ENCODE results near the gene DNAH10. TPM values are rescaled to one million over a fixed set of nuclear protein-coding genes. Genes with fewer than 3 reads are reported as not detected.

Gene DNAH10
- total RNA-seq, 1 experiment from 2014 or later = 0.17 TPM

DNA sequence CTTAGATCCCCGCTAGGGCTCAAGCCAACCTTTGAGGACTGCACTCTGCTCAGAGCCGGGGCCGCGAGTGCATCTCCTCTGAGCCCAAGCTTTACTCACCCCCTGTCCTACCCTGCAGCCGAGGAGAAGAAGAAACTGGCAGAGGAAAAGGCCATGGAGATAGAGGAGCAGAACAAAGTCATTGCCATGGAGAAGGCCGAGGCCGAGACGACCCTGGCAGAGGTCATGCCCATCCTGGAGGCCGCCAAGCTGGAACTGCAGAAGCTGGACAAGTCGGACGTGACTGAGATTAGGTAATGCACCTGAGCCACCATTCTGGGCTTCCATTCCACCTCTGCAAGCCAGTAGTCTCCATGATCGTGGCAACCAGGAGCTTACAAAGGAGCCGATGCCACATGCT is 140.7 kb downstream of the DNAH10 start:
- Histone ChIP-seq H3K27ac (ENCODE audit: insufficient read length, low read depth, low read length) (no peak overlapping the region), H3K9me3 (ENCODE audit: control insufficient read depth, low read depth, low read length) (no peaks in the 10 kb centered on the region), H4K5ac (ENCODE audit: insufficient read length, low read depth, low read length) (no peak overlapping the region), H3K14ac (ENCODE audit: insufficient read depth, low read length) (no peak overlapping the region), H3K4me1 (ENCODE audit: insufficient read depth, low read length) (no peaks in the 10 kb centered on the region), H3K4ac (ENCODE audit: low read depth, low read length) (no peak overlapping the region), H2BK12ac (ENCODE audit: insufficient read length, low read depth, low read length) (no peak overlapping the region), H2BK120ac (ENCODE audit: low read depth, low read length, poor library complexity, severe bottlenecking) (no peak overlapping the region), H4K91ac (ENCODE audit: insufficient read length, low read depth, low read length) (no peak overlapping the region), H2BK15ac (ENCODE audit: low read depth, low read length) (no peak overlapping the region), H3K79me1 (ENCODE audit: insufficient read depth, low read depth, low read length, poor library complexity, severe bottlenecking) (no peaks in the 10 kb centered on the region), H3K79me2 (ENCODE audit: insufficient read depth, low read length) (no peaks in the 10 kb centered on the region), H2AFZ (ENCODE audit: low read length) (no peak overlapping the region), H3K56ac (ENCODE audit: insufficient read length, low read depth, low read length) (no peak overlapping the region), H2BK20ac (ENCODE audit: low read depth, low read length, poor library complexity, severe bottlenecking) (no peak overlapping the region), H2BK5ac (ENCODE audit: insufficient read length, low read length) (no peak overlapping the region), H3K23ac (ENCODE audit: insufficient read length, low read depth, low read length) (no peak overlapping the region), H3K9ac (ENCODE audit: extremely low read depth, insufficient read length, low read length) (no peak overlapping the region), H3K4me2 (ENCODE audit: insufficient read depth, insufficient read length, low read length) (no peak overlapping the region), H2AK5ac (ENCODE audit: insufficient read length, low read length) (no peak overlapping the region), H3K23me2 (ENCODE audit: insufficient read length, low read depth, low read length, poor library complexity, severe bottlenecking) (no peaks in the 10 kb centered on the region), H3T11ph (ENCODE audit: low read length) (no peak overlapping the region), H3K18ac (ENCODE audit: insufficient read length, low read depth, low read length) (no peak overlapping the region), H3K27me3 (ENCODE audit: insufficient read depth, low read length) (no peaks in the 10 kb centered on the region), H4K20me1 (ENCODE audit: control insufficient read depth, insufficient read depth, insufficient read length) (no peaks in the 10 kb centered on the region), H4K8ac (replicated peaks; ENCODE audit: insufficient read length, low read depth, low read length) (no peak overlapping the region)
- TF ChIP-seq, protein P1, sequence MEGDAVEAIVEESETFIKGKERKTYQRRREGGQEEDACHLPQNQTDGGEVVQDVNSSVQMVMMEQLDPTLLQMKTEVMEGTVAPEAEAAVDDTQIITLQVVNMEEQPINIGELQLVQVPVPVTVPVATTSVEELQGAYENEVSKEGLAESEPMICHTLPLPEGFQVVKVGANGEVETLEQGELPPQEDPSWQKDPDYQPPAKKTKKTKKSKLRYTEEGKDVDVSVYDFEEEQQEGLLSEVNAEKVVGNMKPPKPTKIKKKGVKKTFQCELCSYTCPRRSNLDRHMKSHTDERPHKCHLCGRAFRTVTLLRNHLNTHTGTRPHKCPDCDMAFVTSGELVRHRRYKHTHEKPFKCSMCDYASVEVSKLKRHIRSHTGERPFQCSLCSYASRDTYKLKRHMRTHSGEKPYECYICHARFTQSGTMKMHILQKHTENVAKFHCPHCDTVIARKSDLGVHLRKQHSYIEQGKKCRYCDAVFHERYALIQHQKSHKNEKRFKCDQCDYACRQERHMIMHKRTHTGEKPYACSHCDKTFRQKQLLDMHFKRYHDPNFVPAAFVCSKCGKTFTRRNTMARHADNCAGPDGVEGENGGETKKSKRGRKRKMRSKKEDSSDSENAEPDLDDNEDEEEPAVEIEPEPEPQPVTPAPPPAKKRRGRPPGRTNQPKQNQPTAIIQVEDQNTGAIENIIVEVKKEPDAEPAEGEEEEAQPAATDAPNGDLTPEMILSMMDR (conservative IDR thresholded peaks at IDR 0.05) = no peak
- Mint-ChIP-seq H3K27me3 (ENCODE audit: low read depth) (peaks cover 70% of the 10 kb centered on the region), H3K4me3 (no peak overlapping the region), H3K9me3 (peaks cover 2 to 11% of the 10 kb centered on the region in 2 experiments; a peak in 3 of 5 replicates), H3K4me1 (peaks cover 7 to 18% of the 10 kb centered on the region in 2 experiments), H3K36me3 (ENCODE audit: insufficient read depth in 1 of 3, low read depth in 3 of 3) (peaks cover 0 to 10% (median 2%) of the 10 kb centered on the region in 3 experiments; a peak in 4 of 7 replicates), H3K27ac (no peak overlapping the region)
- no CpG with 5 or more reads among the region's 13 CpGs for WGBS (ENCODE audit: extremely low coverage, insufficient read length, low lambda C conversion rate)
- DNase-seq = no peak

Data from H9 (cell line).